K562 (cell line): Measurements from ENCODE around the gene RHEBL1. TPM values are rescaled to one million over a fixed set of nuclear protein-coding genes. Genes with fewer than 3 reads are reported as not detected.

Experiments used
- ATAC-seq: fragments of 200-7000 bp; cut with Tn5 transposase; 3 replicates; pipeline ENCODE4 v1.9.1; 2020; ENCODE audit warnings: moderate library complexity
- BruUV-seq: library from RNA; stranded (reverse); fragments of 400-500 nt; replicated peaks from 2 replicates; lab custom pipeline; 2021; lab: Mats Ljungman, UMichigan
- CTCF ChIA-PET: fragments of 300-600 bp; formaldehyde crosslinking; extraction: SDS; loops from one replicate; lab custom pipeline; 2021; ENCODE audit warnings: low intra/inter-chr PET ratio; lab: Yijun Ruan, JAX
- POLR2A ChIA-PET: fragments of 300-600, 350-650 bp; sonication (Branson Sonifier 250); formaldehyde crosslinking; extraction: SDS; loops from one replicate; lab custom pipeline; 2021; ENCODE audit warnings: antibody characterized with exemption, inconsistent platforms; lab: Yijun Ruan, JAX
- DNase-seq, 4 experiments: peaks; one replicate each; pipeline versions ENCODE4 v3.0.0 to v3.0.0-alpha.2; 2011 to 2018; ENCODE audit warnings: low spot score in 3 of 4, mixed read lengths in 3 of 4; ENCODE audit errors: extremely low read depth in 1 of 4
- FAIRE-seq: peaks from 2 replicates; lab custom pipeline; 2011; peaks lifted over from hg19 to GRCh38; lab: Jason Lieb, UNC
- H2AFZ ChIP-seq: 2 replicates; pipeline ENCODE4 v1.6.0; 2011; ENCODE audit warnings: low read depth, low read length, control low read depth, inconsistent platforms
- H3K27ac ChIP-seq: fragments of 200-600 bp; 3 replicates; pipeline ENCODE4 v1.8.0; 2011; ENCODE audit warnings: low read depth, mild to moderate bottlenecking, control low read depth, inconsistent platforms, low read length, moderate library complexity, mixed read lengths; ENCODE audit errors: extremely low read depth
- H3K27me3 ChIP-seq, 2 experiments: fragments of 300-600 bp in 1 of 2; 2 replicates in 1 of 2; 3 replicates in 1 of 2; pipeline versions ENCODE4 v1.6.0 to v1.8.0; 2011; ENCODE audit warnings: inconsistent platforms in 2 of 2, low read length in 2 of 2, mild to moderate bottlenecking in 1 of 2, mixed read lengths in 1 of 2, moderate library complexity in 1 of 2; ENCODE audit not compliant: control insufficient read depth in 2 of 2, insufficient read depth in 2 of 2
- H3K36me3 ChIP-seq: fragments of 300-600 bp; 3 replicates; pipeline ENCODE4 v1.8.0; 2011; ENCODE audit warnings: mild to moderate bottlenecking, low read length, inconsistent platforms; ENCODE audit not compliant: control insufficient read depth, insufficient read depth
- H3K4me1 ChIP-seq, 2 experiments: fragments of 200-600 bp in 1 of 2; replicated peaks in 1 of 2; 2 replicates in 1 of 2; 3 replicates in 1 of 2; pipeline versions ENCODE4 v1.5.1 to v1.8.0; 2011; ENCODE audit warnings: inconsistent platforms in 2 of 2, low read length in 2 of 2, mild to moderate bottlenecking in 1 of 2, mixed read lengths in 1 of 2, moderate library complexity in 1 of 2; ENCODE audit not compliant: control insufficient read depth in 2 of 2, insufficient read depth in 2 of 2
- H3K4me2 ChIP-seq: 2 replicates; pipeline ENCODE4 v1.6.1; 2011; ENCODE audit warnings: low read length, control low read depth, inconsistent platforms, mixed read lengths; ENCODE audit not compliant: insufficient read depth
- H3K4me3 ChIP-seq: fragments of 200-600 bp; sonication (generic), shearing (Covaris generic); 2 replicates; pipeline ENCODE4 v1.5.1; 2016; ENCODE audit warnings: control low read depth, inconsistent platforms
- H3K79me2 ChIP-seq: fragments of 200-600 bp; 3 replicates; pipeline ENCODE4 v1.8.0; 2011; ENCODE audit warnings: low read length, inconsistent platforms; ENCODE audit not compliant: control insufficient read depth, insufficient read depth
- H3K9ac ChIP-seq, 2 experiments: 2 replicates each; pipeline versions ENCODE4 v1.6.0 to v1.6.1; 2011; ENCODE audit warnings: low read depth in 2 of 2, low read length in 2 of 2, control low read depth in 1 of 2, inconsistent platforms in 1 of 2, mild to moderate bottlenecking in 1 of 2, mixed read lengths in 1 of 2; ENCODE audit not compliant: insufficient read depth in 1 of 2
- H3K9me1 ChIP-seq: one replicate; pipeline ENCODE4 v1.6.0; 2011; ENCODE audit warnings: inconsistent platforms, mild to moderate bottlenecking, low read length, moderate library complexity; ENCODE audit not compliant: control insufficient read depth, insufficient read depth
- H3K9me3 ChIP-seq: replicated peaks from 2 replicates; pipeline ENCODE4 v1.5.1; 2011; ENCODE audit warnings: low read depth, low read length, inconsistent platforms; ENCODE audit not compliant: control insufficient read depth, insufficient read depth
- H4K20me1 ChIP-seq: replicated peaks from 2 replicates; pipeline ENCODE4 v1.6.1; 2011; ENCODE audit warnings: low read length, inconsistent platforms, mixed read lengths; ENCODE audit not compliant: control insufficient read depth, insufficient read depth
- ATF4 ChIP-seq: fragments of 450-650 bp; formaldehyde crosslinking; IDR thresholded peaks from 2 replicates; pipeline ENCODE4 v1.4.0; 2022; ENCODE audit warnings: mild to moderate bottlenecking, moderate library complexity
- CBX2 ChIP-seq: fragments of 200-600 bp; sonication (generic); IDR thresholded peaks from one replicate; pipeline ENCODE4 v1.6.1; 2012; ENCODE audit warnings: mild to moderate bottlenecking, low read length, inconsistent platforms; ENCODE audit not compliant: insufficient read depth, poor library complexity, severe bottlenecking
- CREM ChIP-seq: IDR thresholded peaks from 2 replicates; pipeline ENCODE4 v1.6.1; 2014; ENCODE audit warnings: antibody characterized with exemption, low read depth
- CXXC5 ChIP-seq: fragments of 250-450 bp; sonication (Bioruptor Pico); IDR thresholded peaks from 2 replicates; pipeline ENCODE4 v1.8.0; 2022; ENCODE audit warnings: inconsistent platforms, mild to moderate bottlenecking, moderate library complexity
- ELF4 ChIP-seq: fragments of 450-650 bp; formaldehyde crosslinking; IDR thresholded peaks from 2 replicates; pipeline ENCODE4 v1.4.0; 2022; ENCODE audit warnings: missing genetic modification characterization
- ELK3 ChIP-seq: fragments of 450-650 bp; formaldehyde crosslinking; IDR thresholded peaks from 2 replicates; pipeline ENCODE4 v1.4.0; 2020; ENCODE audit warnings: mild to moderate bottlenecking
- EP300 ChIP-seq: IDR thresholded peaks from 2 replicates; pipeline ENCODE4 v1.6.1; 2012; ENCODE audit warnings: low read length, improper control_type of control experiment
- ESRRB ChIP-seq: fragments of 250-450 bp; sonication (Bioruptor Pico); IDR thresholded peaks from 2 replicates; pipeline ENCODE4 v1.5.0; 2020; ENCODE audit warnings: mild to moderate bottlenecking, moderate library complexity, borderline replicate concordance
- ETV1 ChIP-seq: fragments of 450-650 bp; conservative IDR thresholded peaks from 2 replicates; pipeline ENCODE4 v1.6.1; 2016; ENCODE audit warnings: missing genetic modification characterization, control low read depth, low read depth, missing compliant biosample characterization
- JUNB ChIP-seq: fragments of 450-650 bp; formaldehyde crosslinking; conservative IDR thresholded peaks from 2 replicates; pipeline ENCODE4 v1.4.0; 2020; ENCODE audit warnings: mild to moderate bottlenecking
- L3MBTL2 ChIP-seq: fragments of 450-650 bp; IDR thresholded peaks from 2 replicates; pipeline ENCODE4 v1.6.1; 2016; ENCODE audit warnings: mild to moderate bottlenecking, moderate library complexity
- MCM5 ChIP-seq: fragments of 450-650 bp; IDR thresholded peaks from 2 replicates; pipeline ENCODE4 v1.6.1; 2016; ENCODE audit warnings: low read depth
- NCOA1 ChIP-seq: fragments of 450-650 bp; IDR thresholded peaks from 2 replicates; pipeline ENCODE4 v1.6.1; 2016; ENCODE audit warnings: low read depth
- PHF21A ChIP-seq: fragments of 450-650 bp; IDR thresholded peaks from 2 replicates; pipeline ENCODE4 v1.6.1; 2017; ENCODE audit warnings: low read depth, borderline replicate concordance
- POLR2H ChIP-seq: IDR thresholded peaks from 2 replicates; pipeline ENCODE4 v1.6.1; 2016; ENCODE audit warnings: missing genetic modification characterization, low read depth, mild to moderate bottlenecking, control low read depth, missing compliant biosample characterization, moderate library complexity
- RBM34 ChIP-seq: fragments of 200-400 bp; formaldehyde crosslinking; IDR thresholded peaks from 2 replicates; pipeline ENCODE4 v1.6.1; 2018; ENCODE audit warnings: low read length, borderline replicate concordance; ENCODE audit not compliant: insufficient read depth
- ZNF217 ChIP-seq: sonication (generic); formaldehyde crosslinking; IDR thresholded peaks from 2 replicates; pipeline ENCODE4 v1.8.0; 2022; ENCODE audit warnings: mild to moderate bottlenecking, missing genetic modification reagents
- ZNF79 ChIP-seq: fragments of 250-450 bp; sonication (Bioruptor Pico); IDR thresholded peaks from 2 replicates; pipeline ENCODE4 v1.4.0; 2020; ENCODE audit warnings: low read depth, mild to moderate bottlenecking, moderate library complexity
- WGBS: fragments of 100-300 bp; shearing (Covaris generic); methylation state at CpG from one replicate; pipeline ENCODE4 v1.1.6; 2016; ENCODE audit warnings: low coverage, mixed read lengths; ENCODE audit not compliant: insufficient coverage; ENCODE audit errors: missing lambda C conversion rate; 5-methylcytosine and 5-hydroxymethylcytosine counted together
- in situ Hi-C: fragments of 300-500 bp; cut with MboI; formaldehyde crosslinking; loops from 4 replicates; pipeline ENCODE4 v1.15.0; 2018; ENCODE audit warnings: inconsistent platforms, mixed read lengths
- intact Hi-C: fragments of 100-400 bp; cut with micrococcal nuclease; formaldehyde crosslinking; loops from 2 replicates; pipeline ENCODE4 v1.14.2; 2022
- polyA plus RNA-seq, 8 experiments: library from polyadenylated mRNA; depleted of rRNA in 4 of 8; stranded (reverse) in 5 of 8; unstranded in 3 of 8; fragments of >200 nt; fragmentation: Nextera tagmentation in 2 of 8; fragmentation: Illumina TruSeq in 1 of 8; extraction: Ambion mirVana in 2 of 8; extraction: Trizol in 1 of 8; gene quantifications; 2 replicates each; pipeline versions ENCODE4 v1.2.1 to v1.2.3, GENCODE V29; 2011 to 2014; ENCODE audit warnings: inconsistent platforms in 1 of 8, missing spikeins in 1 of 8
- total RNA-seq, 7 experiments: library from RNA; depleted of rRNA in 6 of 7; stranded (reverse); fragments of >200 nt in 6 of 7; fragmentation: Illumina TruSeq in 2 of 7; extraction: Trizol in 2 of 7; gene quantifications; 2 replicates each; pipeline versions ENCODE4 v1.2.1 to v1.2.3, GENCODE V29; 2011 to 2021; ENCODE audit warnings: low replicate concordance in 1 of 7
- TF ChIP-seq, protein P1 (sequence below): sonication (generic); formaldehyde crosslinking; IDR thresholded peaks from 2 replicates; pipeline ENCODE4 v1.8.0; 2022; ENCODE audit warnings: mild to moderate bottlenecking, missing genetic modification reagents

Gene RHEBL1
- total and polyA plus RNA-seq, 9 of the 15 experiments (the other 6 are each of a cell fraction or from before 2014, with no cell fraction given), result 4.3 to 36.1 (median 8.2) TPM

DNA sequence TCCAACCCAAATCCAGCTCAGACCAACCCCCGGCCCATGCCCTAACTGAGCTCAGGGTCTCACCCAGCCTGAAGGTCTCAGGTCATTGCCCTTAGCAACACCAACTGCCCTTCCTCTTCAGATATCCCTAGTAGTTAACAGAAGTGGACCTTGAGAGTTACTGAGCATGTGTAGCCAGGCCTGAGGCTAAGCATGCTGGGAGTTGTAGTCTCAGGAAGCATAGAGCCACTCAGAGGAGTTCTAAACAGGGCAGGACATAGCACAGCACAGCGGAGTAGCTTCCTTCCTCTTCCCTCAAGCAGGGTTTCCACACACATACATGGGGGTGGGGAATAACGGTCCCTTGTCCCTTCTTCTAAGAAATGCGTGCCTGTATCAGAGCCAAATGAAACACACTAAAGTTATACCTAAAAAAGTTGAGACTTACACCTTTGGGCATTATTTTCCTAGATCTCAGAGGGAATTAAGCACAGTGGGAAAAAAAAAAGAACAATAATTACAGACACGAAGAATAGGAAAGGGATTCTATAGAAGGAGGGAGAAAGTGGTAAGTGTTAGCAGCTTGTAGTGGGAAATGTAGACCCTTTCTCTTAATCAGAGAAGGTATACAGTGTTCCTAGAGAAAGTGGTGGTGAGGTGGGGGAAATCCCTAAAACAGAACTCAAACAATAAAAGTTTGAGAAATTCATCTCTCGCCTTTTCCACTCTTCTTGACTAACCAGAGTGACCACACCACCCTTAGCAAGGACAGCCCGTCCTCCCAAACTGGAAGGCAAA, 13.6 kb downstream of the RHEBL1 start:
- Histone ChIP-seq H3K36me3 (peaks cover 59% of the 10 kb centered on the region), H3K9ac (peak overlapping the region; percentile 96 to 98; a peak in 3 of 4 replicates), H3K4me1 (peaks cover 12 to 19% of the 10 kb centered on the region in 2 experiments; a peak in 4 of 5 replicates), H3K9me3 (no peaks in the 10 kb centered on the region), H3K4me2 (peak overlapping the region; percentile 94), H3K4me3 (peak overlapping the region; percentile 94), H3K79me2 (peaks cover 80% of the 10 kb centered on the region), H3K27ac (peak overlapping the region; percentile 65), H4K20me1 (peaks cover 51% of the 10 kb centered on the region), H2AFZ (no peak overlapping the region), H3K27me3 (no peaks in the 10 kb centered on the region), H3K9me1 (peaks cover 4% of the 10 kb centered on the region)
- intact Hi-C loops, result no loop called here
- ChIA-PET POLR2A (interaction anchor here (0.6 to 6.4 kb wide), 12 partner anchors 9 to 211 kb away, joined by 3 to 40 read pairs (median 4); partner anchors contain the start of genes RHEBL1 and TUBA1B), CTCF (no interaction called here)
- no TSS peak for BruUV-seq
- FAIRE-seq (peak; percentile 100), ATAC-seq (peak; percentile 88), DNase-seq (peak; percentile 65 to 87 (median 78))
- in situ Hi-C loops, result no loop called here
- 13% methylated on average over 7 of the region's 7 CpGs for WGBS
- TF ChIP-seq CXXC5 (CRISPR knock-in tag), result peak; percentile 51
- no peak for TF ChIP-seq RBM34
- no peak for TF ChIP-seq PHF21A
- TF ChIP-seq NCOA1, result no peak
- TF ChIP-seq CBX2, result no peak
- TF ChIP-seq ETV1, result peak; percentile 84
- no peak for TF ChIP-seq ATF4 (CRISPR knock-in tag)
- no peak for TF ChIP-seq ELF4 (CRISPR knock-in tag)
- no peak for TF ChIP-seq ESRRB (CRISPR knock-in tag)
- TF ChIP-seq, protein P1, sequence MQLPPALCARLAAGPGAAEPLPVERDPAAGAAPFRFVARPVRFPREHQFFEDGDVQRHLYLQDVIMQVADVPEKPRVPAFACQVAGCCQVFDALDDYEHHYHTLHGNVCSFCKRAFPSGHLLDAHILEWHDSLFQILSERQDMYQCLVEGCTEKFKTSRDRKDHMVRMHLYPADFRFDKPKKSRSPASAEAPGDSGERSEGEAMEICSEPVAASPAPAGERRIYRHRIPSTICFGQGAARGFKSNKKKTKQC (CRISPR knock-in tag), result no peak
- no peak for TF ChIP-seq ZNF217
- TF ChIP-seq POLR2H, result no peak
- no peak for TF ChIP-seq L3MBTL2
- no peak for TF ChIP-seq MCM5
- TF ChIP-seq EP300, result peak; percentile 61
- TF ChIP-seq ELK3 (CRISPR knock-in tag), result no peak
- no peak for TF ChIP-seq JUNB (CRISPR knock-in tag)
- TF ChIP-seq CREM, result 0 out of 2 replicates have a peak, but pooled peaks have one; percentile 62
- no peak for TF ChIP-seq ZNF79
